WI38 (cell line): ENCODE results near the gene CD300LF.

Source experiments
- H3K4me3 ChIP-seq: 2 replicates; pipeline ENCODE4 v1.5.1; 2011; ENCODE audit warnings: low read depth, mild to moderate bottlenecking, control low read depth, low read length
- TF ChIP-seq, protein P1 (sequence below): IDR thresholded peaks from 2 replicates; pipeline ENCODE4 v1.5.1; 2012; ENCODE audit warnings: low read depth, mild to moderate bottlenecking, control low read depth, low read length

The CD300LF gene

DNA sequence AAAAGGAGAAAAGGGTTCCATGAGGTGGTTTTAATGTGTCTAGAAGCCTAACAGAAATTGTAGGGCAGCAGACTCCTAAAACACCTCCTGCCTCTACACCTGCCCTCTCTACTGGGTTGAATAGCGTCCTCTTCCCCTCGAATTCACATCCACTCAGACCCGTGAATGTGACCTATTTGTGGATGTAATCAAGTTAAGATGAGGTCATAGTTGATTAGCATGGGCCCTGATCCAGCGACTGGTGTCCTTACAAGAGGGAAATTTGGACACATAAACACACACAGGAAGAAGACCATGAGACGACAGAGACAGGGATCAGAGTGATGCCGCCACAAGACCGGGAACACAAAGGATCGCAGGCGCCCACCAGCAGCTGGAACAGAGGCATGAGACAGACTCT, 13.5 kb downstream of the CD300LF start:
- TF ChIP-seq, protein P1, sequence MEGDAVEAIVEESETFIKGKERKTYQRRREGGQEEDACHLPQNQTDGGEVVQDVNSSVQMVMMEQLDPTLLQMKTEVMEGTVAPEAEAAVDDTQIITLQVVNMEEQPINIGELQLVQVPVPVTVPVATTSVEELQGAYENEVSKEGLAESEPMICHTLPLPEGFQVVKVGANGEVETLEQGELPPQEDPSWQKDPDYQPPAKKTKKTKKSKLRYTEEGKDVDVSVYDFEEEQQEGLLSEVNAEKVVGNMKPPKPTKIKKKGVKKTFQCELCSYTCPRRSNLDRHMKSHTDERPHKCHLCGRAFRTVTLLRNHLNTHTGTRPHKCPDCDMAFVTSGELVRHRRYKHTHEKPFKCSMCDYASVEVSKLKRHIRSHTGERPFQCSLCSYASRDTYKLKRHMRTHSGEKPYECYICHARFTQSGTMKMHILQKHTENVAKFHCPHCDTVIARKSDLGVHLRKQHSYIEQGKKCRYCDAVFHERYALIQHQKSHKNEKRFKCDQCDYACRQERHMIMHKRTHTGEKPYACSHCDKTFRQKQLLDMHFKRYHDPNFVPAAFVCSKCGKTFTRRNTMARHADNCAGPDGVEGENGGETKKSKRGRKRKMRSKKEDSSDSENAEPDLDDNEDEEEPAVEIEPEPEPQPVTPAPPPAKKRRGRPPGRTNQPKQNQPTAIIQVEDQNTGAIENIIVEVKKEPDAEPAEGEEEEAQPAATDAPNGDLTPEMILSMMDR: no peak
- no peak overlapping the region for H3K4me3 ChIP-seq

DNA sequence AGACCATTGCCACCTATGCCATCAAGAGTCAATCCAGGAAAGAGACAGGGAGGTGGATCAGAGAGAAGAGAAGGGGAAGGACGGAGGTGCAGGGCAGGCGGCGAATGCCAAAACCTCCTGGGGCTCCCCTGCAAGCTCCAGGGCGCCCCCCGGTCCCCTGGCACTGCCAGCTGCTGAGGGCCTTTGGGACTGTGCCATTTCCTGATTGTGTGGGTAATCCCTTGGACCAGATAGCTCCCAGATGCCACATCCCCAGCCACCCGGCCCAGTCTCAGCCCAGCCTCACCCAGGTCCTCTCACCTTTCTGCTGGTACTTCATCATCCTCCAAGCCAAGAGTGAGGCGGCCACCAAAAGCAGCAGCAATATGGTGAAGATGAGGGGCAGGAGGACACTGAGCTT, 14.7 kb downstream of the CD300LF start:
- TF ChIP-seq, protein P1: no peak
- H3K4me3 ChIP-seq: no peak overlapping the region

DNA sequence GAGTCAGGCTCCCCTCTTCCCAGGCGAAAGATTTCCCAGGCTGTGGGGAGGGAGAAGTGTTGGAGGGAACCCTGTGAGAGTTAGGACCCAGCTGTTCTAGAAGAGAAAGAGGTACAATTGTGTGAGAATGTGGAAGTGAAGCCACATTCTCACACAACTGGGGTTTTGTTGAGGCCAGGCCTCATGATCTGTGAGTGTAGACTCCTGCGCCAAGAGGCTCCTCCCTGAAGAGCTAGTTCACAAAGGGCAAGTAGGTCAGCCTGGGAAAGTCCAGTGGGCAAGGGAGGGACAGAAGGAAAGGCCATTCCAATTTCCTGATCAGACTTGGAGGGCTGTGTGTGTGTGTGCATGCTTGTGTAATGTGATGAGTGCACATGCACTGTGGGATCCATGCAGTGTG, 15.2 kb downstream of the CD300LF start:
- TF ChIP-seq, protein P1: no peak
- no peak overlapping the region for H3K4me3 ChIP-seq

DNA sequence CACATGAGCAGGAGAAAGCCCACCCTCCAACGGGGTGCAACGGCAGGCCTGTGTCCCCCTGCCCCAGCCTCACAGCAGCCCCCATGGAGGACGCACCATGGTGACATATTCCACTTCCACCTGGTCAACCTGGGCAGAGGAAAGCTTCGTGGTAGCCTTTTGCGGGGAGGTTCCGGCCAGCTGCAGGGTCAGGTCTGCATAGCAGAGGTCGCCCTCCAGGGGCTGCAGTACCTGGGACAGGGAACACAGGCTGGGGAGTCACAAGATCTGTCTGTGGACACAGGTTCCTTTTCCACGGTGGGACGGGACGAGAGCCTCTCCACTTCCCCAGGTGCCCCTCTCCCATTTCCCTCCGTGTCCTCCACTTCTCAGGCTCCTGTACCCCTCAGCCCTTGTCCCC, 17.1 kb downstream of the CD300LF start:
- TF ChIP-seq, protein P1: no peak
- H3K4me3 ChIP-seq: no peak overlapping the region

DNA sequence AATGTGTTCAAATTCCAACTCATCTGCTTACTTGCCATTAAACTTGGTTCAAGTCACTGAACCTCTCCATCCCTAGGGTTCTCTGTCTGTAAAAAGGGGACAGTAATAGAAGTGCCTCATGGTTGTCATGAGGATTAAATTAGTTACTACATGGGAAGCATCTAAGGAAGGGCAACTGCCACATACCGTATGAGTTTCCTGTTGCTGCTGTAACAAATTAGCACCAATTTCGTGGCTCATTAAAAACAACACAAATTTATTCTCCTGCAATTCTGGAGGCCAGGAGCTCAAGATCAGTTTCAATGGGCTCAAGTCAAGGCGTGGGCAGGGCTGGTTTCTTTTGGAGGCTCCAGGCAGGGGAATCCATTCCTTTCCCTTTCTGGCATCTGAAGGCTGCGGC, 18.6 kb downstream of the CD300LF start:
- H3K4me3 ChIP-seq: no peak overlapping the region
- TF ChIP-seq, protein P1: no peak

DNA sequence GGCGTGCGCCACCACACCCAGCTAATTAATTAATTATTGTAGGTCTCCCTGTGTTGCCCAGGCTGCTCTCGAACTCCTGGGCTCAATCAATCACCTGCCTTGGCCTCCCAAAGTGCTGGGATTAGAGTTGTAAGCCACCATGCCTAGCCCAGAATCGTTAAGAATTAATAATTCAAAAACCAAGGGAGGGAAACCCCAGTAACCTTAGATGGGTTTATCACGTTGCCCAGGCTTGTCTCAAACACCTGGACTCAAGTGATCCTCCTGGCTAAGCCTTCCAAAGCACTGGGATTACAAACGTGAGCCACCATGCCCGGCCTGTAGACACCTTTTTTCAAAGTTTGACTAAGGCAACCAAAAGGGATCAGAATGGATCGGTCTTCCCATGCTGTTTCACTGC, 21.6 kb downstream of the CD300LF start:
- TF ChIP-seq, protein P1: no peak
- no peak overlapping the region for H3K4me3 ChIP-seq

DNA sequence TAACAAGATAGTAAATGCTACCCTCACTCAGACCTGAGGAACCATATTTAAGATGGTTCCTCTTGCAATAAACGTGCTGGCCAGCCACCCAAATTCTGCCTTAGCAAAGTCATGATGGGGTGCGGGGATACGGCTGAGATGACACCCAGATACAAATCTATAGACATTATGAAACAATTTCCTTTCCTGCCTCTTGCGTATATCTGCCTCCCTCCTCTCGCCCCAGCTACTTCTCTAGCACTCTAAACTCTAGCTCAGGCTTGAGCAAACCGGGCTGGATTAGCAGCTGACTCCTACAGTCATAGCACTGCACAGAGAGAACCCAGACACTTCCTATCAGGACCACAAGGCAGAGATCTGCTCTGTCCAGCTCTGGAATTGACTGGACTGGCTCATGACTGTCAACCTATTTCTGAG, 22.3 kb downstream of the CD300LF start:
- TF ChIP-seq, protein P1: no peak

More for the DNA sequence above, 22.3 kb downstream of the CD300LF start:
- H3K4me3 ChIP-seq: no peak overlapping the region
